Lower leg skin (tissue), 3 donors: ENCODE data around the gene CARS1.

ENCODE experiments used
- CTCF ChIP-seq, 3 donors: fragments of 450-650 bp; IDR thresholded peaks; one replicate each; pipeline ENCODE4 v1.5.1; 2016; ENCODE audit warnings: antibody characterized with exemption in 3 of 3, mild to moderate bottlenecking in 3 of 3, moderate library complexity in 2 of 3
- POLR2A ChIP-seq, 2 donors: fragments of 450-650 bp; IDR thresholded peaks; one replicate each; pipeline ENCODE4 v1.6.1; 2016 to 2017; ENCODE audit warnings: antibody characterized with exemption in 2 of 2, mild to moderate bottlenecking in 1 of 2, moderate library complexity in 1 of 2

- no peak for TF ChIP-seq CTCF (IDR thresholded peaks at IDR 0.05)
- no peak for TF ChIP-seq POLR2A (IDR thresholded peaks at IDR 0.05)
Measured at GRCh38 chr11:3060436-3061025, 3.3 kb upstream of the CARS1 start.
